Mesenchymal stem cell (in vitro differentiated cells and primary cell): ENCODE data around the gene AVP.
"Not testable (repeated sequence)": the region's sequence is repeated elsewhere in the genome, so short reads cannot be mapped to it uniquely, and the experiment has no call there.

Experiments used
- DNase-seq: peaks from one replicate; pipeline ENCODE4 v3.0.0-alpha.2; 2013
- H2AFZ ChIP-seq: one replicate; pipeline ENCODE4 v1.6.1; 2013; ENCODE audit warnings: low read depth, mild to moderate bottlenecking, control low read depth, inconsistent platforms, low read length, moderate library complexity
- H2AK5ac ChIP-seq: 2 replicates; pipeline ENCODE4 v1.6.1; 2013; ENCODE audit warnings: low read length, moderate library complexity, mild to moderate bottlenecking, inconsistent platforms; ENCODE audit not compliant: severe bottlenecking
- H2BK120ac ChIP-seq: one replicate; pipeline ENCODE4 v1.6.1; 2013; ENCODE audit warnings: low read depth, mild to moderate bottlenecking, inconsistent platforms, low read length, moderate library complexity
- H2BK12ac ChIP-seq, 2 experiments: one replicate each; pipeline ENCODE4 v1.6.1; 2013; ENCODE audit warnings: inconsistent platforms in 2 of 2, low read length in 2 of 2, mild to moderate bottlenecking in 2 of 2, moderate library complexity in 2 of 2, control low read depth in 1 of 2
- H2BK15ac ChIP-seq: one replicate; pipeline ENCODE4 v1.6.1; 2013; ENCODE audit warnings: mild to moderate bottlenecking, low read depth, inconsistent platforms; ENCODE audit not compliant: poor library complexity, severe bottlenecking
- H2BK5ac ChIP-seq: 2 replicates; pipeline ENCODE4 v1.6.1; 2013; ENCODE audit warnings: low read depth, mild to moderate bottlenecking, low read length, control low read depth, inconsistent platforms; ENCODE audit not compliant: poor library complexity, severe bottlenecking
- H3K14ac ChIP-seq, 2 experiments: one replicate each; pipeline ENCODE4 v1.6.1; 2013; ENCODE audit warnings: inconsistent platforms in 2 of 2, low read length in 2 of 2, control low read depth in 1 of 2, mild to moderate bottlenecking in 1 of 2, moderate library complexity in 1 of 2
- H3K18ac ChIP-seq, 2 experiments: one replicate each; pipeline ENCODE4 v1.6.1; 2013; ENCODE audit warnings: inconsistent platforms in 2 of 2, low read length in 2 of 2, control low read depth in 1 of 2, low read depth in 1 of 2, mild to moderate bottlenecking in 1 of 2
- H3K23ac ChIP-seq, 2 experiments: one replicate each; pipeline ENCODE4 v1.6.1; 2013; ENCODE audit warnings: inconsistent platforms in 2 of 2, low read length in 2 of 2, mild to moderate bottlenecking in 2 of 2, moderate library complexity in 2 of 2, control low read depth in 1 of 2
- H3K27ac ChIP-seq: 2 replicates; pipeline ENCODE4 v1.5.1; 2013; ENCODE audit warnings: mild to moderate bottlenecking, moderate library complexity, low read length, control low read depth, inconsistent platforms; ENCODE audit not compliant: poor library complexity, severe bottlenecking
- H3K27me3 ChIP-seq, 2 experiments: 2 replicates each; pipeline versions ENCODE4 v1.6.1 to v1.7.0; 2013; ENCODE audit warnings: low read length in 2 of 2, mild to moderate bottlenecking in 2 of 2, moderate library complexity in 2 of 2, control low read depth in 1 of 2, inconsistent platforms in 1 of 2; ENCODE audit not compliant: control insufficient read depth in 1 of 2, insufficient read depth in 1 of 2
- H3K36me3 ChIP-seq, 2 experiments: 2 replicates each; pipeline versions ENCODE4 v1.6.1 to v1.7.0; 2013; ENCODE audit warnings: low read length in 2 of 2, control low read depth in 1 of 2, inconsistent platforms in 1 of 2, low read depth in 1 of 2, mild to moderate bottlenecking in 1 of 2; ENCODE audit not compliant: insufficient read depth in 2 of 2, control insufficient read depth in 1 of 2
- H3K4ac ChIP-seq, 2 experiments: one replicate each; pipeline ENCODE4 v1.6.1; 2013; ENCODE audit warnings: inconsistent platforms in 2 of 2, low read length in 2 of 2, mild to moderate bottlenecking in 2 of 2, moderate library complexity in 2 of 2, control low read depth in 1 of 2, low read depth in 1 of 2
- H3K4me1 ChIP-seq: 2 replicates; pipeline ENCODE4 v1.6.1; 2013; ENCODE audit warnings: low read depth, low read length, control low read depth; ENCODE audit not compliant: control insufficient read depth, insufficient read depth
- H3K4me2 ChIP-seq: 2 replicates; pipeline ENCODE4 v1.6.1; 2013; ENCODE audit warnings: low read length, mild to moderate bottlenecking, inconsistent platforms; ENCODE audit not compliant: poor library complexity, severe bottlenecking
- H3K4me3 ChIP-seq, 2 experiments: 2 replicates each; pipeline versions ENCODE4 v1.5.1 to v1.7.0; 2013; ENCODE audit warnings: low read length in 2 of 2, mild to moderate bottlenecking in 2 of 2, control low read depth in 1 of 2, low read depth in 1 of 2; ENCODE audit not compliant: insufficient read depth in 1 of 2
- H3K79me1 ChIP-seq: replicated peaks from 2 replicates; pipeline ENCODE4 v1.6.1; 2013; ENCODE audit warnings: mild to moderate bottlenecking, control low read depth, low read length, inconsistent platforms; ENCODE audit not compliant: poor library complexity, severe bottlenecking
- H3K9ac ChIP-seq: 2 replicates; pipeline ENCODE4 v1.7.0; 2013; ENCODE audit warnings: mild to moderate bottlenecking, low read length, moderate library complexity
- H3K9me3 ChIP-seq: 2 replicates; pipeline ENCODE4 v1.7.0; 2013; ENCODE audit warnings: mild to moderate bottlenecking, low read length; ENCODE audit not compliant: control insufficient read depth
- H4K8ac ChIP-seq: one replicate; pipeline ENCODE4 v1.6.1; 2013; ENCODE audit warnings: inconsistent platforms, mild to moderate bottlenecking, low read length, moderate library complexity
- H4K91ac ChIP-seq: one replicate; pipeline ENCODE4 v1.6.1; 2013; ENCODE audit warnings: mild to moderate bottlenecking, low read length, inconsistent platforms
- WGBS: methylation state at CpG from one replicate; pipeline ENCODE4 v1.1.7; 2013; ENCODE audit warnings: mixed read lengths; 5-methylcytosine and 5-hydroxymethylcytosine counted together

Gene AVP

DNA sequence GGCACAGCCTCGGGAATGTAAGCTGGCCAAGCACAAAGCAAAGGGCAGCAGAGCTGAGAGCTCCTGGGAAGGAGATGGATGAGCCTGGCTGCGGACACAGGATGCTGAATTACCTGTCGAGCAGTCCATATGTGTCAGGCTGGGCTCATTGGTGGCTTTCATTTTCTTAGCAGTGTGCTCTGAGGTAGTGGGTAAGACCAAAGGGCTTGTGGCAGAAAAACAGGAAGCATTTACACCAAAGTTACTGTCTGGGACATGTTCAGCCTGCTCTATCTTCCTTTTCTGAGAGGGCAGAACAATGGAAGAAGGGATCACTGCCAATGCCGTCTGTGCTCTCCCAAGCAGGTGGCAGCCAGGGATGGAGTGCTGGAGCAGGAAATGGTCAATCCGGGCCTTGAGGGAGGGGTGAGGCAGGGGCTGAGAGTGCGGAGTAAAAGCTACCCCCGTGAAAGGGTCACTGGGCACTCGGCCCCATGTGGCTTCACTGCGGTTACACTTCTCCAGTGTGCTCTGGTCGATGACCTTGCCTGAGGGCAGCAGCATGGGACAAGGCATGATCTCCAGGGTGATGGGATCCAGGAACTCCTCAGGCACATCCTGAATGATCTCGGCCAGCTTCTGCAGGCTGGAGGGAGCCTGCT, 36.9 kb upstream of the AVP start:
- Histone ChIP-seq H2BK15ac (no peak overlapping the region), H4K8ac (no peak overlapping the region), H3K18ac (no peak overlapping the region), H2BK5ac (no peak overlapping the region), H2BK12ac (no peak overlapping the region), H3K36me3 (peaks cover 30 to 34% of the 10 kb centered on the region in 2 experiments), H2BK120ac (no peak overlapping the region), H3K9me3 (no peaks in the 10 kb centered on the region), H3K4me1 (peaks cover 2% of the 10 kb centered on the region), H3K4ac (no peak overlapping the region), H3K9ac (no peak overlapping the region), H3K14ac (no peak overlapping the region), H3K27ac (no peak overlapping the region), H3K4me3 (no peak overlapping the region), H2AK5ac (no peak overlapping the region), H3K23ac (no peak overlapping the region), H4K91ac (no peak overlapping the region), H2AFZ (no peak overlapping the region), H3K27me3 (no peaks in the 10 kb centered on the region), H3K4me2 (no peak overlapping the region), H3K79me1 (peaks cover 4% of the 10 kb centered on the region)
- 98% methylated on average over 11 of the region's 11 CpGs for WGBS
- DNase-seq = no peak

DNA sequence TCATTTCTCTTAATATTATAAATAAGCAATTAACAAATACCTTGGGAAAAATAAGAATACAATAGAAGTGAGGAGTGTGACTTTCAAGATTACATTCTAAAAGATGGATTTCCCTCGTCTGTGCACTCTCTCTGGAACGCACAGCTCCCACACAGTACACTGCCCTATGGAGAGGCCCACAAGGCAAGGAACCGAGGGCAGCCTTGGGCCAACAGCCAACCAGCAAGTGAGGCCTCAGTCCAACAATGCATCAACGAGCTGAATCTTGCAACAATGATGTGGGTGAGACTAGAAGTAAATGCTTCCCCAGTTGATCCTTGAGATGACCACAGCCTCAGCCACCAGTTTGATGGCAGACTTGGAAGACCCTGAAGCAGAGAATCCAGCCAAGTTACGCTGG, 34.5 kb upstream of the AVP start:
- H3K79me1 ChIP-seq = peaks cover 11% of the 10 kb centered on the region

DNA sequence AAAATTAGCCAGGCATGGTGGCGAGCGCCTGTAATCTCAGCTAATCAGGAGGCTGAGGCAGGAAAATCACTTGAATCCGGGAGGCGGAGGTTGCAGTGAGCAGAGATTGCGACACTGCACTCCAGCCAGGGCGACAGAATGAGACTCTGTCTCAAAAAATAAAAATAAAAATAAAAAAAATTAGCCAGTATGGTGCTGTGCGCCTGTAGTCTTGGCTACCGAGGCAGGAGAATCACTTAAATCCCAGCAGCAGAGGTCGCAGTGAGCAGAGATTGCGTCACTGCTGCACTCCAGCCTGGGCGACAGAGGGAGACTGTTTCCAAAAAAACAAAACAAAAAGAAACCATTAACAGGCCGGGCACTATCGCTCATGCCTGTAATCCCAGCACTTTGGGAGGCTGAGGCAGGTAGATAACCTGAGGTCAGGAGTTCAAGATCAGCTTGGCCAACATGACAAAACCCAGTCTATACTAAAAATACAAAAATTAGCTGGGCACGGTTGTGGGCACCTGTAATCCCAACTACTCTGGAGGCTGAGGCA, 33.4 kb upstream of the AVP start:
- H3K18ac ChIP-seq, H2BK5ac ChIP-seq, H4K91ac ChIP-seq, H3K14ac ChIP-seq, H2BK15ac ChIP-seq, H3K4me1 ChIP-seq, H3K4ac ChIP-seq, H2BK120ac ChIP-seq, H3K27me3 ChIP-seq, H3K27ac ChIP-seq, H2AFZ ChIP-seq, H3K9me3 ChIP-seq, H2BK12ac ChIP-seq, H2AK5ac ChIP-seq, H3K23ac ChIP-seq, H3K4me2 ChIP-seq, H4K8ac ChIP-seq: not testable (repeated sequence)
- WGBS = 53% methylated on average over 9 of the region's 14 CpGs
- peak; percentile 81 for DNase-seq
- peak overlapping the region in 1 of 2 experiments; percentile 55 for H3K4me3 ChIP-seq
- H3K36me3 ChIP-seq = peaks cover 37 to 41% of the 10 kb centered on the region in 2 experiments
- peak overlapping the region; percentile 83 for H3K9ac ChIP-seq
- peaks cover 14% of the 10 kb centered on the region for H3K79me1 ChIP-seq

More for the DNA sequence above, 34.5 kb upstream of the AVP start:
- Histone ChIP-seq H3K18ac (no peak overlapping the region), H3K27ac (no peak overlapping the region), H3K23ac (no peak overlapping the region), H2BK15ac (no peak overlapping the region), H3K27me3 (no peaks in the 10 kb centered on the region), H2AFZ (no peak overlapping the region), H3K36me3 (peaks cover 28 to 38% of the 10 kb centered on the region in 2 experiments), H3K4me1 (peaks cover 6% of the 10 kb centered on the region), H3K4me3 (no peak overlapping the region), H4K91ac (no peak overlapping the region), H4K8ac (no peak overlapping the region), H2BK120ac (no peak overlapping the region), H3K4ac (no peak overlapping the region), H2BK12ac (no peak overlapping the region), H3K9ac (no peak overlapping the region), H2BK5ac (no peak overlapping the region), H3K14ac (no peak overlapping the region), H3K9me3 (no peaks in the 10 kb centered on the region), H2AK5ac (no peak overlapping the region), H3K4me2 (no peak overlapping the region)
- WGBS = 89% methylated on average over 5 of the region's 5 CpGs
- no peak for DNase-seq

DNA sequence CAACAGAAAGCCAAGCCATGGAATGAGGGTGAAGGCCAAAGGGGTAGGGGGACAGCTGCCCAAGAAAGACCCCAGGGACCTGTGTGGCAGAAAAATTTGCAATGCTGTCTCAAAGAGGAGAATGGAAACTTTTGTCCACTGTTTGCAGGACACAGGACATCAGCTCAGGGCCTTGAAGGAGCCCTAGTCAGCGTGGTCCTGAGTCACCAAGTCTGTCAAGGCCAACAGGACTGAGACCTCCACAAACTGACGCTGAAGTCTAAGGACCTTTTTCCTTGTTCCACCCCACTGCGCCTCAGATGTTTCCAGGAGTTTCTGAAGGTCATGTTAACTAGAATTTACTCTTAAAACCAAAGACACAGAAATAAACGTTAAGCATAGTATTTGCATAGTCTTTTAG, 31.8 kb upstream of the AVP start:
- H2BK5ac ChIP-seq = no peak overlapping the region

More for the DNA sequence above, 31.8 kb upstream of the AVP start:
- no peak overlapping the region for H3K14ac ChIP-seq
- peaks cover 19% of the 10 kb centered on the region for H3K79me1 ChIP-seq
- no peak overlapping the region for H2BK15ac ChIP-seq
- no peak overlapping the region for H4K8ac ChIP-seq
- no peak overlapping the region for H3K18ac ChIP-seq
- no peaks in the 10 kb centered on the region for H3K9me3 ChIP-seq
- H2BK120ac ChIP-seq = no peak overlapping the region
- no peak overlapping the region for H3K23ac ChIP-seq
- H4K91ac ChIP-seq = no peak overlapping the region
- no peaks in the 10 kb centered on the region for H3K27me3 ChIP-seq
- H3K4ac ChIP-seq = no peak overlapping the region
- H2AK5ac ChIP-seq = no peak overlapping the region
- no peak for DNase-seq
- H3K36me3 ChIP-seq = peaks cover 29 to 32% of the 10 kb centered on the region in 2 experiments
- WGBS = 94% methylated on average over 3 of the region's 4 CpGs
- H3K4me2 ChIP-seq = no peak overlapping the region
- H3K27ac ChIP-seq = no peak overlapping the region
- no peak overlapping the region for H2BK12ac ChIP-seq
- H3K9ac ChIP-seq = no peak overlapping the region
- H3K4me1 ChIP-seq = peaks cover 6% of the 10 kb centered on the region
- no peak overlapping the region for H2AFZ ChIP-seq
- H3K4me3 ChIP-seq = no peak overlapping the region
